ENCODE measurements around the gene CYGB.

GRCh38 chr17:76500074-76500746, 37.3 kb downstream of the CYGB start:
- TF ChIP-seq CTCF (IDR thresholded peaks at IDR 0.05) (no peak), POLR2A (IDR thresholded peaks at IDR 0.05) (no peak)

All from adrenal gland (tissue), 5 donors.